Suppressor macrophage (primary cell): ENCODE results near the gene LAMA3.
A peak's percentile ranks its signal among the peaks of the same experiment; 100 is the strongest.

ENCODE experiments used
- DNase-seq, 4 experiments: peaks; one replicate each; pipeline ENCODE4 v3.0.0-alpha.2; 2020 to 2022

The LAMA3 gene

GRCh38 chr18:23706971-23707640 is 17.9 kb downstream of the LAMA3 start:
- no peak for DNase-seq

GRCh38 chr18:23710068-23710527 is 20.8 kb downstream of the LAMA3 start:
- DNase-seq, result no peak

- no peak for DNase-seq
Measured at GRCh38 chr18:23710946-23711345, 21.7 kb downstream of the LAMA3 start.

GRCh38 chr18:23711426-23711825 is 22.2 kb downstream of the LAMA3 start:
- DNase-seq, result no peak

- DNase-seq, result no peak
Measured at GRCh38 chr18:23712445-23712844, 23.2 kb downstream of the LAMA3 start.

- peak in 3 of 4 experiments; percentile 22 to 32 (median 26) for DNase-seq
Measured at GRCh38 chr18:23714576-23714975, 25.3 kb downstream of the LAMA3 start.

GRCh38 chr18:23716079-23716478 is 26.8 kb downstream of the LAMA3 start:
- peak in 2 of 4 experiments; percentile 14 to 27 for DNase-seq

GRCh38 chr18:23716516-23716915 is 27.3 kb downstream of the LAMA3 start:
- peak; percentile 29 to 56 (median 52) for DNase-seq

GRCh38 chr18:23716966-23717365 is 27.7 kb downstream of the LAMA3 start:
- no peak for DNase-seq

GRCh38 chr18:23718243-23718720 is 29.0 kb downstream of the LAMA3 start:
- DNase-seq, result no peak

GRCh38 chr18:23718731-23719130 is 29.5 kb downstream of the LAMA3 start:
- no peak for DNase-seq

- DNase-seq, result peak; percentile 18 to 42 (median 30)
Measured at GRCh38 chr18:23719634-23720201, 30.5 kb downstream of the LAMA3 start.

GRCh38 chr18:23721696-23722480 is 32.6 kb downstream of the LAMA3 start:
- DNase-seq, result no peak

- DNase-seq, result no peak
Measured at GRCh38 chr18:23722646-23723045, 33.4 kb downstream of the LAMA3 start.

GRCh38 chr18:23723121-23723520 is 33.9 kb downstream of the LAMA3 start:
- no peak for DNase-seq

- DNase-seq, result no peak
Measured at GRCh38 chr18:23724681-23725080, 35.4 kb downstream of the LAMA3 start.

GRCh38 chr18:23725351-23725750 is 36.1 kb downstream of the LAMA3 start:
- DNase-seq, result no peak

GRCh38 chr18:23725827-23726661 is 36.8 kb downstream of the LAMA3 start:
- DNase-seq, result no peak

- no peak for DNase-seq
Measured at GRCh38 chr18:23727707-23728493, 38.6 kb downstream of the LAMA3 start.

GRCh38 chr18:23730857-23731256 is 41.6 kb downstream of the LAMA3 start:
- no peak for DNase-seq

GRCh38 chr18:23731861-23732260 is 42.6 kb downstream of the LAMA3 start:
- no peak for DNase-seq

- no peak for DNase-seq
Measured at GRCh38 chr18:23732439-23732838, 43.2 kb downstream of the LAMA3 start.
